ENCODE data around the gene CHD6.
A peak's percentile ranks its signal among the peaks of the same experiment; 100 is the strongest.

The CHD6 gene

DNA sequence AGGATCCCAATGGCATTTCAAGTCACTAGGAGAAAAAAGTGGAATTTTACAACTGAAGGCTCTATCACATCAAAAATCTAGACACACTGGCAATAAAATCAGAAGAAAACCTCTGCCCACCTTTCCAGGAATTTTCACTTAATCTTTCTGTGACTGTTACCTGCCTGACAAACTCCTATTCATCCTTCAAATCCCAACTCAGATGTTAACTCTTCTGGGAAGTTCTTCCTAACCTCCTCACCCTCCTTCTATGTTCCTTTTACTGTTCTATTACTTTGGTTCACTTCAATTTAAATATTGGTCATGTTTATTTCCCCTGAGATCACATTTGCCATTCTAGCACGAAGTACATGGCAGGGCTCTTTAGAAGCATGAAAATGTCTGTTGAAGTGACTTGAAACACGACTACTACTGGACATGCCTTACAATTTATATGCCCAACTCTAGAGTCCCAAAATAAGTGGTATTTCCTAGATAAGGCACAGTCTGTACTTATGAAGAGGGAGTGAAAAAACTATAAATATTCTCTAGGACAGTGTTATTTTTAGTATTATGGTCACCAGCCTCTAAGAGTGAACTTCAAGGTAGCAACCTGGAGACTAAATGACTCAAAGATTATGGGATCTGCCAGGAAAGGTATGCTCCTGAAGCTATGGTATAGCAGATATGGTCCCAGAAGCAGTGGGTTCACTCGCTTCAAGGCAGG is 17.1 kb downstream of the CHD6 start:
- TF ChIP-seq ZFP3 (CRISPR knock-in tag; IDR thresholded peaks at IDR 0.05) (peak; percentile 85), ZNF565 (CRISPR knock-in tag; conservative IDR thresholded peaks at IDR 0.05; ENCODE audit: low read depth) (no peak)
- ATAC-seq, result no peak

DNA sequence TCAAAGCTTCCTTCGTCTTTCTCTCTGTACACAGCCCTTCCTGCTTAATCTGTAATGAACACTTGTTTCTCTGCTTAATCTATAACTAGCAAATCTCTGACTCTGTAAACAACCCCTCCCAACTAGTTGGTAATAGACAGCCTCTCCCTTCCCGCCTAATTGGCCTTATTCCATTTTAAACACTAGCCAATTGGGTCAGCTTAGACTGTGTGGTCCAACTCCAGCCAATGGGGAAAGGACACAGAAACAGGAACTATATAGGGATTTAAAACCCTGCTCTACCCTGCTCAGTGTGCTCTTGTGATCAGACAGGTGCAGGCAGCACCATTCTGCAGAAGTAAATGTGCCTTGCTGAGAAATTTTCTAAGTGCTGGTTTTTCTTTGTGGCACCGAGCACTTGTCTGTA is 18.5 kb downstream of the CHD6 start:
- no peak for ATAC-seq
- no peak for TF ChIP-seq ZFP30 (CRISPR knock-in tag; IDR thresholded peaks at IDR 0.05)
- no peak for TF ChIP-seq ISL1 (CRISPR knock-in tag; IDR thresholded peaks at IDR 0.05)
- no peak for TF ChIP-seq TCF4 (CRISPR knock-in tag; IDR thresholded peaks at IDR 0.05; ENCODE audit: borderline replicate concordance)
- TF ChIP-seq CSDC2 (CRISPR knock-in tag; IDR thresholded peaks at IDR 0.05), result no peak
- TF ChIP-seq ZNF70 (CRISPR knock-in tag; IDR thresholded peaks at IDR 0.05), result no peak

DNA sequence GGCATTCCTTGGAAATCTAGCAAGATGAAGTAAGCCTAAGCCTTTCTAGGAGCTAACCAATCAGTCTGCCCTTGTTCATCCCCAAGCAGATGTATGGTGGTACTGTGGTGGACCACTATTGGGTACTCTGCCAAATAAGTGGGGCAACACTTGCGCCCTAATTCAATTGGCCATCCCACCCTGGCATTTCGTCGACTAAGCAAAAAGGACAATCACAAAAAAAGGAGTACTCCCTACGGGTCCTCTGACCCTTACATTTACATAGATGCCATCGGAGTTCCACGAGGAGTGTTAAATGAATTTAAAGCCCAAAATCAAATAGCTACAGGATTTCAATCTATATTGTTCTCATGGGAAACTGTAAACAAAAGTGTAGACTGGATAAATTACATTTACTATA is 19.5 kb downstream of the CHD6 start:
- no peak for TF ChIP-seq ZFP30 (CRISPR knock-in tag; IDR thresholded peaks at IDR 0.05)
- TF ChIP-seq, protein P1, sequence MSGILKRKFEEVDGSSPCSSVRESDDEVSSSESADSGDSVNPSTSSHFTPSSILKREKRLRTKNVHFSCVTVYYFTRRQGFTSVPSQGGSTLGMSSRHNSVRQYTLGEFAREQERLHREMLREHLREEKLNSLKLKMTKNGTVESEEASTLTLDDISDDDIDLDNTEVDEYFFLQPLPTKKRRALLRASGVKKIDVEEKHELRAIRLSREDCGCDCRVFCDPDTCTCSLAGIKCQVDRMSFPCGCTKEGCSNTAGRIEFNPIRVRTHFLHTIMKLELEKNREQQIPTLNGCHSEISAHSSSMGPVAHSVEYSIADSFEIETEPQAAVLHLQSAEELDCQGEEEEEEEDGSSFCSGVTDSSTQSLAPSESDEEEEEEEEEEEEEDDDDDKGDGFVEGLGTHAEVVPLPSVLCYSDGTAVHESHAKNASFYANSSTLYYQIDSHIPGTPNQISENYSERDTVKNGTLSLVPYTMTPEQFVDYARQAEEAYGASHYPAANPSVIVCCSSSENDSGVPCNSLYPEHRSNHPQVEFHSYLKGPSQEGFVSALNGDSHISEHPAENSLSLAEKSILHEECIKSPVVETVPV (CRISPR knock-in tag; IDR thresholded peaks at IDR 0.05), result no peak
- no peak for TF ChIP-seq ZNF70 (CRISPR knock-in tag; IDR thresholded peaks at IDR 0.05)
- TF ChIP-seq GLIS3 (CRISPR knock-in tag; IDR thresholded peaks at IDR 0.05), result no peak
- no peak for ATAC-seq

DNA sequence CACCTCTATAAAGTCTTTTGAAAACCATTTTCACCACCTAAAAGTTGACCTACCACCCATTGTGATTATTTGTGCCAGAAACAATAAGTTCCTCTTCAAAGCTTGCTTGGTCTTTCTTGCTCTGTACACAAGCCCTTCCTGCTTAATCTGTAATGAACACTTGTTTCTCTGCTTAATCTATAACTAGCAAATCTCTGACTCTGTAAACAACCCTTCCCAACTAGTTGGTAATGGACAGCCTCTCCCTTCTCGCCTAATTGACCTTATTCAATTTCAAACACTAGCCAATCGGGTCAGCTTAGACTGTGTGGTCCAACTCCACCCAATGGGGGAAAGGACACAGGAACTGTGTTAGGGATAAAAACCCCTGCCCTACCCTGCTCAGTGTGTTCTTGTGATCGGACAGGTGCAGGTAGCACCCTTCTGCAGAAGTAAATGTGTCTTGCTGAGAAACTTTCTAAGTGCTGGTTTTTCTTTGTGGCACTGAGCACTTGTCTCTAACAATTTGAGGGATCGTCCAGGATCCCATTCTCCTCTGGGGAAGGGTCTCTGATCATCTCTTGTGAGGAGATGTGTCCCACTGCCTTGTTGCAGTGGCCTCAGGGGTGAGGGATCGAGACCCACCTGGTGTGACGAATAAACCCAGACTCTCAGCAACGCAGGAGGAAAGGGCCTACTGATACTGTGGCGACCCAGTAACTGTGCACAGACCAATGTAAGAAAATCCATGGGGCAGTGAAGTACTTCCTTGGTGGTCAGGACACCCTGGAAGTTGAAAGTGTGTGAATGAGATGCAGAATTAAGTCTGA is 23.5 kb downstream of the CHD6 start:
- TF ChIP-seq CSDC2 (CRISPR knock-in tag; IDR thresholded peaks at IDR 0.05) (no peak), PPARA (CRISPR knock-in tag; IDR thresholded peaks at IDR 0.05; ENCODE audit: borderline replicate concordance) (no peak), ZNF8 (CRISPR knock-in tag; IDR thresholded peaks at IDR 0.05) (no peak), RARB (CRISPR knock-in tag; IDR thresholded peaks at IDR 0.05) (no peak), OSR1 (CRISPR knock-in tag; IDR thresholded peaks at IDR 0.05) (no peak), ZFP3 (CRISPR knock-in tag; IDR thresholded peaks at IDR 0.05) (no peak), ZFP30 (CRISPR knock-in tag; IDR thresholded peaks at IDR 0.05) (no peak), TOX (CRISPR knock-in tag; IDR thresholded peaks at IDR 0.05; ENCODE audit: borderline replicate concordance) (no peak)
- TF ChIP-seq, protein P2, sequence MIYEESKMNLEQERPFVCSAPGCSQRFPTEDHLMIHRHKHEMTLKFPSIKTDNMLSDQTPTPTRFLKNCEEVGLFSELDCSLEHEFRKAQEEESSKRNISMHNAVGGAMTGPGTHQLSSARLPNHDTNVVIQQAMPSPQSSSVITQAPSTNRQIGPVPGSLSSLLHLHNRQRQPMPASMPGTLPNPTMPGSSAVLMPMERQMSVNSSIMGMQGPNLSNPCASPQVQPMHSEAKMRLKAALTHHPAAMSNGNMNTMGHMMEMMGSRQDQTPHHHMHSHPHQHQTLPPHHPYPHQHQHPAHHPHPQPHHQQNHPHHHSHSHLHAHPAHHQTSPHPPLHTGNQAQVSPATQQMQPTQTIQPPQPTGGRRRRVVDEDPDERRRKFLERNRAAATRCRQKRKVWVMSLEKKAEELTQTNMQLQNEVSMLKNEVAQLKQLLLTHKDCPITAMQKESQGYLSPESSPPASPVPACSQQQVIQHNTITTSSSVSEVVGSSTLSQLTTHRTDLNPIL (CRISPR knock-in tag; IDR thresholded peaks at IDR 0.05; ENCODE audit: low read depth), result no peak
- TF ChIP-seq, protein P3, sequence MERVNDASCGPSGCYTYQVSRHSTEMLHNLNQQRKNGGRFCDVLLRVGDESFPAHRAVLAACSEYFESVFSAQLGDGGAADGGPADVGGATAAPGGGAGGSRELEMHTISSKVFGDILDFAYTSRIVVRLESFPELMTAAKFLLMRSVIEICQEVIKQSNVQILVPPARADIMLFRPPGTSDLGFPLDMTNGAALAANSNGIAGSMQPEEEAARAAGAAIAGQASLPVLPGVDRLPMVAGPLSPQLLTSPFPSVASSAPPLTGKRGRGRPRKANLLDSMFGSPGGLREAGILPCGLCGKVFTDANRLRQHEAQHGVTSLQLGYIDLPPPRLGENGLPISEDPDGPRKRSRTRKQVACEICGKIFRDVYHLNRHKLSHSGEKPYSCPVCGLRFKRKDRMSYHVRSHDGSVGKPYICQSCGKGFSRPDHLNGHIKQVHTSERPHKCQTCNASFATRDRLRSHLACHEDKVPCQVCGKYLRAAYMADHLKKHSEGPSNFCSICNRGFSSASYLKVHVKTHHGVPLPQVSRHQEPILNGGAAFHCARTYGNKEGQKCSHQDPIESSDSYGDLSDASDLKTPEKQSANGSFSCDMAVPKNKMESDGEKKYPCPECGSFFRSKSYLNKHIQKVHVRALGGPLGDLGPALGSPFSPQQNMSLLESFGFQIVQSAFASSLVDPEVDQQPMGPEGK (CRISPR knock-in tag; IDR thresholded peaks at IDR 0.05; ENCODE audit: borderline replicate concordance), result no peak
- TF ChIP-seq, protein P4, sequence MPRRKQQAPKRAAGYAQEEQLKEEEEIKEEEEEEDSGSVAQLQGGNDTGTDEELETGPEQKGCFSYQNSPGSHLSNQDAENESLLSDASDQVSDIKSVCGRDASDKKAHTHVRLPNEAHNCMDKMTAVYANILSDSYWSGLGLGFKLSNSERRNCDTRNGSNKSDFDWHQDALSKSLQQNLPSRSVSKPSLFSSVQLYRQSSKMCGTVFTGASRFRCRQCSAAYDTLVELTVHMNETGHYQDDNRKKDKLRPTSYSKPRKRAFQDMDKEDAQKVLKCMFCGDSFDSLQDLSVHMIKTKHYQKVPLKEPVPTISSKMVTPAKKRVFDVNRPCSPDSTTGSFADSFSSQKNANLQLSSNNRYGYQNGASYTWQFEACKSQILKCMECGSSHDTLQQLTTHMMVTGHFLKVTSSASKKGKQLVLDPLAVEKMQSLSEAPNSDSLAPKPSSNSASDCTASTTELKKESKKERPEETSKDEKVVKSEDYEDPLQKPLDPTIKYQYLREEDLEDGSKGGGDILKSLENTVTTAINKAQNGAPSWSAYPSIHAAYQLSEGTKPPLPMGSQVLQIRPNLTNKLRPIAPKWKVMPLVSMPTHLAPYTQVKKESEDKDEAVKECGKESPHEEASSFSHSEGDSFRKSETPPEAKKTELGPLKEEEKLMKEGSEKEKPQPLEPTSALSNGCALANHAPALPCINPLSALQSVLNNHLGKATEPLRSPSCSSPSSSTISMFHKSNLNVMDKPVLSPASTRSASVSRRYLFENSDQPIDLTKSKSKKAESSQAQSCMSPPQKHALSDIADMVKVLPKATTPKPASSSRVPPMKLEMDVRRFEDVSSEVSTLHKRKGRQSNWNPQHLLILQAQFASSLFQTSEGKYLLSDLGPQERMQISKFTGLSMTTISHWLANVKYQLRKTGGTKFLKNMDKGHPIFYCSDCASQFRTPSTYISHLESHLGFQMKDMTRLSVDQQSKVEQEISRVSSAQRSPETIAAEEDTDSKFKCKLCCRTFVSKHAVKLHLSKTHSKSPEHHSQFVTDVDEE (CRISPR knock-in tag; IDR thresholded peaks at IDR 0.05), result no peak
- ATAC-seq, result no peak
